IMR-90 (cell line): Measurements from ENCODE around the gene LRRC8E. TPM values are rescaled to one million over a fixed set of nuclear protein-coding genes. Genes with fewer than 3 reads are reported as not detected.
A peak's percentile ranks its signal among the peaks of the same experiment; 100 is the strongest.

Experiments used
- ATAC-seq: fragments of 200-7000 bp; cut with Tn5 transposase; 2 replicates; pipeline ENCODE4 v1.9.1; 2020; ENCODE audit warnings: low read depth, mild to moderate bottlenecking, moderate library complexity
- BruUV-seq: library from RNA; stranded (reverse); fragments of 400-500 nt; replicated peaks from 2 replicates; lab custom pipeline; 2021; lab: Mats Ljungman, UMichigan
- CTCF ChIA-PET: fragments of 300-600 bp; formaldehyde crosslinking; extraction: SDS; loops from one replicate; lab custom pipeline; 2021; ENCODE audit warnings: antibody characterized with exemption; lab: Yijun Ruan, JAX
- POLR2A ChIA-PET: fragments of 300-600 bp; sonication (Branson Sonifier 250); formaldehyde crosslinking; loops from one replicate; lab custom pipeline; 2022; ENCODE audit warnings: antibody characterized with exemption; ENCODE audit not compliant: unreplicated experiment; lab: Charles Lee
- DNase-seq: peaks from one replicate; pipeline ENCODE4 v3.0.0; 2013
- H2AFZ ChIP-seq: replicated peaks from 2 replicates; pipeline ENCODE3; 2013; ENCODE audit warnings: low read length, mild to moderate bottlenecking; ENCODE audit not compliant: poor library complexity
- H2AK5ac ChIP-seq: 2 replicates; pipeline ENCODE4 v1.6.1; 2013; ENCODE audit warnings: low read depth, low read length, inconsistent platforms
- H2AK9ac ChIP-seq: replicated peaks from 2 replicates; pipeline ENCODE3; 2013; ENCODE audit warnings: mild to moderate bottlenecking, low read depth, low read length, moderate library complexity; ENCODE audit not compliant: poor library complexity
- H2BK120ac ChIP-seq: 2 replicates; pipeline ENCODE4 v1.6.1; 2013; ENCODE audit warnings: low read depth, low read length, inconsistent platforms
- H2BK15ac ChIP-seq: 3 replicates; pipeline ENCODE4 v1.6.1; 2013; ENCODE audit warnings: low read depth, low read length, inconsistent platforms
- H2BK20ac ChIP-seq: 2 replicates; pipeline ENCODE4 v1.6.1; 2013; ENCODE audit warnings: low read depth, mild to moderate bottlenecking, inconsistent platforms, low read length, moderate library complexity
- H2BK5ac ChIP-seq: 2 replicates; pipeline ENCODE4 v1.6.1; 2013; ENCODE audit warnings: mild to moderate bottlenecking, low read depth, low read length, inconsistent platforms; ENCODE audit not compliant: poor library complexity, severe bottlenecking
- H3K14ac ChIP-seq: replicated peaks from 2 replicates; pipeline ENCODE4 v1.6.1; 2013; ENCODE audit warnings: low read depth, low read length, inconsistent platforms
- H3K18ac ChIP-seq: 2 replicates; pipeline ENCODE4 v1.6.1; 2013; ENCODE audit warnings: low read depth, low read length, control low read depth
- H3K23ac ChIP-seq: 2 replicates; pipeline ENCODE4 v1.6.1; 2013; ENCODE audit warnings: low read depth, low read length, inconsistent platforms
- H3K27ac ChIP-seq: 2 replicates; pipeline ENCODE4 v1.5.1; 2013; ENCODE audit warnings: mild to moderate bottlenecking, control low read depth, low read length; ENCODE audit not compliant: insufficient read depth
- H3K27me3 ChIP-seq: 2 replicates; pipeline ENCODE4 v1.6.1; 2013; ENCODE audit warnings: low read length; ENCODE audit not compliant: control insufficient read depth, insufficient read depth
- H3K36me3 ChIP-seq: 2 replicates; pipeline ENCODE4 v1.6.1; 2013; ENCODE audit warnings: low read length, mixed read lengths; ENCODE audit not compliant: control insufficient read depth, insufficient read depth
- H3K4ac ChIP-seq: 2 replicates; pipeline ENCODE4 v1.6.1; 2013; ENCODE audit warnings: low read depth, low read length, inconsistent platforms
- H3K4me1 ChIP-seq: 2 replicates; pipeline ENCODE4 v1.6.1; 2013; ENCODE audit warnings: low read length, mixed read lengths; ENCODE audit not compliant: control insufficient read depth, insufficient read depth
- H3K4me2 ChIP-seq: 2 replicates; pipeline ENCODE4 v1.6.1; 2013; ENCODE audit warnings: low read depth, mild to moderate bottlenecking, control low read depth, low read length, moderate library complexity
- H3K4me3 ChIP-seq: 2 replicates; pipeline ENCODE4 v1.5.1; 2013; ENCODE audit warnings: low read depth, mild to moderate bottlenecking, control low read depth, low read length, moderate library complexity; ENCODE audit not compliant: insufficient read depth
- H3K56ac ChIP-seq: 2 replicates; pipeline ENCODE4 v1.6.1; 2013; ENCODE audit warnings: low read length, inconsistent platforms; ENCODE audit not compliant: insufficient read depth; ENCODE audit errors: extremely low read depth
- H3K79me1 ChIP-seq, 2 experiments: 2 replicates each; pipeline ENCODE4 v1.6.1; 2013; ENCODE audit warnings: low read length in 2 of 2, inconsistent platforms in 1 of 2, low read depth in 1 of 2
- H3K9ac ChIP-seq: 2 replicates; pipeline ENCODE4 v1.6.1; 2013; ENCODE audit warnings: low read depth, low read length, control low read depth
- H3K9me1 ChIP-seq: 2 replicates; pipeline ENCODE4 v1.6.1; 2013; ENCODE audit warnings: low read length, inconsistent platforms; ENCODE audit not compliant: insufficient read depth
- H3K9me3 ChIP-seq: 2 replicates; pipeline ENCODE4 v1.6.1; 2013; ENCODE audit warnings: low read length; ENCODE audit not compliant: control insufficient read depth, insufficient read depth
- H4K20me1 ChIP-seq: 2 replicates; pipeline ENCODE4 v1.6.1; 2013; ENCODE audit warnings: low read length, inconsistent platforms; ENCODE audit not compliant: insufficient read depth
- H4K5ac ChIP-seq: 2 replicates; pipeline ENCODE4 v1.6.1; 2013; ENCODE audit warnings: mild to moderate bottlenecking, low read depth, low read length, control low read depth
- H4K8ac ChIP-seq, 2 experiments: 2 replicates each; pipeline ENCODE4 v1.6.1; 2013; ENCODE audit warnings: low read depth in 2 of 2, low read length in 2 of 2, control low read depth in 1 of 2, inconsistent platforms in 1 of 2
- H4K91ac ChIP-seq: 2 replicates; pipeline ENCODE4 v1.6.1; 2013; ENCODE audit warnings: low read depth, low read length, inconsistent platforms; ENCODE audit not compliant: insufficient read depth
- BHLHE40 ChIP-seq: fragments of 150-350 bp; IDR thresholded peaks from 2 replicates; pipeline ENCODE4 v1.6.1; 2016; ENCODE audit warnings: mild to moderate bottlenecking, low read depth, low read length
- MXI1 ChIP-seq: IDR thresholded peaks from 2 replicates; pipeline ENCODE4 v1.6.1; 2012; ENCODE audit warnings: low read depth, mild to moderate bottlenecking, low read length, moderate library complexity, borderline replicate concordance
- NFE2L2 ChIP-seq: fragments of 150-350 bp; IDR thresholded peaks from 2 replicates; pipeline ENCODE4 v1.6.1; 2016; ENCODE audit warnings: low read depth, mild to moderate bottlenecking, low read length
- POLR2A ChIP-seq: IDR thresholded peaks from 2 replicates; pipeline ENCODE4 v1.6.1; 2012; ENCODE audit warnings: mild to moderate bottlenecking, low read depth, low read length
- RAD21 ChIP-seq: IDR thresholded peaks from 2 replicates; pipeline ENCODE4 v1.6.1; 2012; ENCODE audit warnings: low read length, improper control_type of control experiment
- WGBS, 2 experiments: methylation state at CpG; one replicate each; pipeline versions ENCODE4 v1.1.5 to v1.1.7; 2013; ENCODE audit warnings: missing lambda C conversion rate in 2 of 2; ENCODE audit not compliant: insufficient read length in 1 of 2; ENCODE audit errors: extremely low coverage in 2 of 2; 5-methylcytosine and 5-hydroxymethylcytosine counted together
- dilution Hi-C: fragments of 300-500 bp; cut with HindIII; formaldehyde crosslinking; loops from one replicate; pipeline ENCODE4 v1.14.3; 2018; ENCODE audit warnings: low sequenced_read_pairs; ENCODE audit not compliant: unreplicated experiment
- in situ Hi-C: fragments of 300-500 bp; cut with MboI; formaldehyde crosslinking; loops from 3 replicates; pipeline ENCODE4 v1.14.3; 2019; ENCODE audit warnings: low sequenced_read_pairs, inconsistent platforms, mixed read lengths
- intact Hi-C: fragments of 100-400 bp; cut with micrococcal nuclease; formaldehyde crosslinking; loops from 2 replicates; pipeline ENCODE4 v1.10.0; 2022
- polyA plus RNA-seq, 3 experiments: library from polyadenylated mRNA; depleted of rRNA; stranded (reverse); fragments of >200 nt; gene quantifications; 2 replicates each; pipeline ENCODE4 v1.2.3, GENCODE V29; 2012; ENCODE audit warnings: low replicate concordance in 1 of 3
- total RNA-seq: library from RNA; depleted of rRNA; stranded (reverse); fragments of >200 nt; gene quantifications from 2 replicates; pipeline ENCODE4 v1.2.3, GENCODE V29; 2012

Gene LRRC8E
- total and polyA plus RNA-seq, 2 of the 4 experiments (the other 2 are of a cell fraction) = 6.4 to 7.2 TPM

DNA sequence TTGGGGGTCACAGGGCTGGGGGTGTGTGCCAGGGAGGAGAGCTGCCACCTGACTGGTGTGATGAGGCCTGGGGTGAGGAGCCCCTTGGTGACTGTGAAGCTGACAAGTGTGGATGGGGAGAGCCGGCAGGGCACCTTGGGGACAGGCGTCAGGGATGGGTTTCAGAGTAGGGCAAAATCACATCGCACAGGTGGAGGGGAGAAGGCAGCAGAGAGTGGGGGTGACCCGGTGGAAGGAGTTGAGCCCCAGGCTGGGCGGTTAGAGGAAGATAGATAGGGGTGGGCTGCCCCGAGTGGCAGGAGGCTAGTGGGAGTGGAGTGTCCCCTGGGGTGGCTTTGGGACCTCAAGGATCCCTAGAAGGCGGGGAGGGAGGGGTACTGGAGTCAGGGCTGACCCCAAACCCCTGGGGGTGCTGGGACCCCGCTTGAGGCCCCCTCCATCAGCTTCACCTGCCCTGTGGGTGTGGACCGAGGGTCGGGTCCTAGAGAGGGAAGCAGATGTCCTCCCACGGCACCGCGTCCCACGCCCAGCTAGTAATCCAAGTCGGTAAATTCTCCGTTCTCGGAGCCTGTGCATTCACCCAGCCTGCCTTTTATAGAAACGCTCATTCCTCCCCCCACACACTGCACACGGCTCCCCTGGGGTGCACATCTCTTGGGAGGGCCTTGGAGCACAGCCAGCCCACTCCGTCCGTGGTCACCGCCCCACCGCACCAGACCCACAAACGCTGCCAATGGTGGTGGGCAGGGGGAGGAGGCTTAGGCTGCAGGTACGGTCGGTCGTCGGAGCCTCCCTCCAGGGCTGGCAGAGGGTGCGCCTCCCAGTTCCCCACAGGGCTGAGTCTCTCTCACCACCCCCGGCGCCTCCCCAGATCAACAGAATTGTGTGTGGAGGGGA lies 35.2 kb downstream of the LRRC8E start:
- no peak overlapping the region for H3K9ac ChIP-seq
- TF ChIP-seq NFE2L2 = no peak
- TF ChIP-seq MXI1 = no peak
- no peak for TF ChIP-seq POLR2A
- TF ChIP-seq BHLHE40 = no peak
- TF ChIP-seq RAD21 = no peak
- in situ Hi-C loops = no loop called here
- H3K18ac ChIP-seq = no peak overlapping the region
- dilution Hi-C loops = no loop called here
- DNase-seq = no peak
- no peak overlapping the region for H2BK120ac ChIP-seq
- ChIA-PET CTCF (no interaction called here), POLR2A (no interaction called here)
- no peak overlapping the region for H3K56ac ChIP-seq
- peaks cover 2 to 33% of the 10 kb centered on the region in 2 experiments; a peak in 2 of 4 replicates for H3K79me1 ChIP-seq
- H3K36me3 ChIP-seq = peaks cover 7% of the 10 kb centered on the region; the same call in 1 of the 2 replicates
- H3K27me3 ChIP-seq = no peaks in the 10 kb centered on the region
- no peak overlapping the region for H3K27ac ChIP-seq
- H3K14ac ChIP-seq = no peak overlapping the region
- H2AFZ ChIP-seq = no peak overlapping the region
- H3K4me1 ChIP-seq = peaks cover 24% of the 10 kb centered on the region
- H2AK9ac ChIP-seq = peak overlapping the region; percentile 45
- H4K5ac ChIP-seq = no peak overlapping the region
- H3K4ac ChIP-seq = no peak overlapping the region
- H3K9me3 ChIP-seq = no peaks in the 10 kb centered on the region
- H2BK15ac ChIP-seq = no peak overlapping the region
- no peak overlapping the region for H4K8ac ChIP-seq
- no peak overlapping the region for H2BK5ac ChIP-seq
- WGBS, 2 experiments = 96% methylated on average over 7 of the region's 31 CpGs; no CpG with 5 or more reads in 1 of the 2 experiments
- H3K23ac ChIP-seq = no peak overlapping the region
- H3K4me2 ChIP-seq = no peak overlapping the region
- no peak overlapping the region for H2BK20ac ChIP-seq
- no peak for ATAC-seq
- peaks cover 18% of the 10 kb centered on the region for H3K9me1 ChIP-seq
- intact Hi-C loops = no loop called here
- no peak overlapping the region for H3K4me3 ChIP-seq
- H2AK5ac ChIP-seq = no peak overlapping the region
- no peak overlapping the region for H4K91ac ChIP-seq
- BruUV-seq = no TSS peak
- peaks cover 18% of the 10 kb centered on the region for H4K20me1 ChIP-seq
